C4-2B (cell line): ENCODE measurements around the gene ELOVL6.

Source experiments
- CTCF ChIP-seq: fragments of 450-650 bp; conservative IDR thresholded peaks from 2 replicates; pipeline ENCODE4 v1.5.1; 2017; ENCODE audit warnings: mild to moderate bottlenecking
- ZFX ChIP-seq: fragments of 450-650 bp; IDR thresholded peaks from 2 replicates; pipeline ENCODE4 v1.6.1; 2017

GRCh38 chr4:110120506-110120905, 77.9 kb downstream of the ELOVL6 start:
- TF ChIP-seq CTCF (no peak), ZFX (no peak)
